B cell (primary cell): Measurements from ENCODE around the gene ZNF687.

Experiments
- CTCF ChIP-seq: fragments of 200-600 bp; IDR thresholded peaks from one replicate; pipeline ENCODE4 v1.8.0; 2022; ENCODE audit warnings: antibody characterized with exemption, mild to moderate bottlenecking
- EZH2 ChIP-seq: IDR thresholded peaks from 2 replicates; pipeline ENCODE4 v1.6.1; 2012; ENCODE audit warnings: borderline replicate concordance, low read depth, mild to moderate bottlenecking, moderate library complexity, low read length; ENCODE audit not compliant: insufficient read depth, poor library complexity, severe bottlenecking

- no peak for TF ChIP-seq CTCF
- TF ChIP-seq EZH2 = no peak
These were observed 5.8 kb downstream of the ZNF687 start for GRCh38 chr1:151287767-151288500.
